B cell (primary cell): Measurements from ENCODE around the gene NTMT1.

Experiments used
- CTCF ChIP-seq: fragments of 200-600 bp; IDR thresholded peaks from one replicate; pipeline ENCODE4 v1.8.0; 2022; ENCODE audit warnings: antibody characterized with exemption, mild to moderate bottlenecking
- EZH2 ChIP-seq: IDR thresholded peaks from 2 replicates; pipeline ENCODE4 v1.6.1; 2012; ENCODE audit warnings: borderline replicate concordance, low read depth, mild to moderate bottlenecking, moderate library complexity, low read length; ENCODE audit not compliant: insufficient read depth, poor library complexity, severe bottlenecking

- no peak for TF ChIP-seq CTCF
- TF ChIP-seq EZH2: no peak
Measured at GRCh38 chr9:129604056-129604765, 21.8 kb upstream of the NTMT1 start.
